HepG2 (cell line): ENCODE results near the gene C11orf91. TPM values are rescaled to one million over a fixed set of nuclear protein-coding genes. Genes with fewer than 3 reads are reported as not detected.

Experiments used
- ATAC-seq: fragments of 200-7000 bp; cut with Tn5 transposase; 3 replicates; pipeline ENCODE4 v1.9.1; 2020; ENCODE audit warnings: mild to moderate bottlenecking, moderate library complexity
- BruUV-seq: library from RNA; stranded (reverse); fragments of 400-500 nt; replicated peaks from 2 replicates; lab custom pipeline; 2021; lab: Mats Ljungman, UMichigan
- CTCF ChIA-PET: fragments of 300-600 bp; formaldehyde crosslinking; extraction: SDS; loops from one replicate; lab custom pipeline; 2021; ENCODE audit warnings: low total read pairs, inconsistent platforms, low intra/inter-chr PET ratio; lab: Yijun Ruan, JAX
- POLR2A ChIA-PET: fragments of 350-600 bp; sonication (Branson Sonifier 250); formaldehyde crosslinking; loops from one replicate; lab custom pipeline; 2020; ENCODE audit warnings: antibody characterized with exemption, inconsistent platforms; lab: Yijun Ruan, JAX
- DNase-seq: peaks from one replicate; pipeline ENCODE4 v3.0.0-alpha.2; 2015; ENCODE audit warnings: low spot score
- FAIRE-seq: peaks from 3 replicates; lab custom pipeline; 2011; peaks lifted over from hg19 to GRCh38; lab: Jason Lieb, UNC
- H2AFZ ChIP-seq: one replicate; pipeline ENCODE4 v1.6.1; 2011; ENCODE audit warnings: low read length, inconsistent platforms
- H3K27ac ChIP-seq: fragments of 300-600 bp; 3 replicates; pipeline ENCODE4 v1.8.0; 2011; ENCODE audit warnings: mixed run types, mild to moderate bottlenecking, mixed read lengths, low read length, inconsistent platforms; ENCODE audit not compliant: insufficient read depth; ENCODE audit errors: extremely low read length
- H3K27me3 ChIP-seq, 2 experiments: fragments of 200-600 bp in 1 of 2; 2 replicates in 1 of 2; 3 replicates in 1 of 2; pipeline versions ENCODE4 v1.6.0 to v1.8.0; 2011; ENCODE audit warnings: low read length in 2 of 2, mild to moderate bottlenecking in 2 of 2, moderate library complexity in 2 of 2, inconsistent platforms in 1 of 2; ENCODE audit not compliant: insufficient read depth in 2 of 2, control insufficient read depth in 1 of 2
- H3K36me3 ChIP-seq, 2 experiments: fragments of 200-600 bp in 1 of 2; replicated peaks in 1 of 2; 2 replicates in 1 of 2; 3 replicates in 1 of 2; pipeline versions ENCODE4 v1.5.1 to v1.8.0; 2011; ENCODE audit warnings: low read length in 2 of 2, inconsistent platforms in 1 of 2; ENCODE audit not compliant: insufficient read depth in 2 of 2, control insufficient read depth in 1 of 2
- H3K4me1 ChIP-seq: 2 replicates; pipeline ENCODE4 v1.5.1; 2012; ENCODE audit warnings: low read length, inconsistent platforms; ENCODE audit not compliant: insufficient read depth
- H3K4me2 ChIP-seq: 2 replicates; pipeline ENCODE4 v1.6.0; 2011; ENCODE audit warnings: low read depth, low read length, inconsistent platforms
- H3K4me3 ChIP-seq, 3 experiments: fragments of 200-600 bp in 1 of 3; sonication (generic), shearing (Covaris generic) in 1 of 3; replicated peaks in 1 of 3; 2 replicates each; pipeline ENCODE4 v1.5.1; 2011 to 2016; ENCODE audit warnings: low read length in 3 of 3, inconsistent platforms in 2 of 3, low read depth in 2 of 3, mild to moderate bottlenecking in 2 of 3, control low read depth in 1 of 3, mixed read lengths in 1 of 3; ENCODE audit not compliant: insufficient read depth in 1 of 3
- H3K79me2 ChIP-seq: one replicate; pipeline ENCODE4 v1.6.1; 2011; ENCODE audit warnings: low read length, inconsistent platforms; ENCODE audit not compliant: insufficient read depth
- H3K9ac ChIP-seq: 2 replicates; pipeline ENCODE4 v1.6.0; 2011; ENCODE audit warnings: mild to moderate bottlenecking, low read depth, low read length, inconsistent platforms; ENCODE audit not compliant: insufficient read depth
- H3K9me3 ChIP-seq: 2 replicates; pipeline ENCODE4 v1.5.1; 2012; ENCODE audit warnings: mild to moderate bottlenecking, low read length
- H4K20me1 ChIP-seq: 2 replicates; pipeline ENCODE4 v1.6.0; 2011; ENCODE audit warnings: inconsistent platforms, mild to moderate bottlenecking, low read length, moderate library complexity; ENCODE audit not compliant: insufficient read depth
- BORCS8-MEF2B ChIP-seq: sonication (generic); formaldehyde crosslinking; IDR thresholded peaks from 2 replicates; pipeline ENCODE4 v1.8.0; 2022; ENCODE audit warnings: mild to moderate bottlenecking, missing genetic modification reagents
- EP300 ChIP-seq, 3 experiments: sonication (generic) in 1 of 3; formaldehyde crosslinking in 1 of 3; IDR thresholded peaks; 2 replicates each; pipeline versions ENCODE4 v1.5.1 to v1.6.1; 2011 to 2020; ENCODE audit warnings: low read depth in 2 of 3, low read length in 2 of 3, borderline replicate concordance in 1 of 3, improper control_type of control experiment in 1 of 3, mild to moderate bottlenecking in 1 of 3, missing genetic modification reagents in 1 of 3, moderate library complexity in 1 of 3
- ESRRA ChIP-seq: sonication (generic); formaldehyde crosslinking; IDR thresholded peaks from 2 replicates; pipeline ENCODE4 v1.5.1; 2020; ENCODE audit warnings: mild to moderate bottlenecking, low read depth, missing genetic modification reagents
- SMAD9 ChIP-seq: sonication (generic); formaldehyde crosslinking; IDR thresholded peaks from 2 replicates; pipeline ENCODE4 v1.5.1; 2020; ENCODE audit warnings: mild to moderate bottlenecking, missing genetic modification reagents
- TOPORS ChIP-seq: sonication (generic); formaldehyde crosslinking; IDR thresholded peaks from 2 replicates; pipeline ENCODE4 v1.8.0; 2023; ENCODE audit warnings: mild to moderate bottlenecking, missing genetic modification reagents
- ZBTB3 ChIP-seq: sonication (generic); formaldehyde crosslinking; IDR thresholded peaks from 2 replicates; pipeline ENCODE4 v1.4.0; 2020; ENCODE audit warnings: low read depth, mild to moderate bottlenecking, moderate library complexity, missing genetic modification reagents, borderline replicate concordance
- WGBS: methylation state at CpG from one replicate; pipeline ENCODE4 v1.1.6; 2017; ENCODE audit warnings: low lambda C conversion rate; 5-methylcytosine and 5-hydroxymethylcytosine counted together
- in situ Hi-C: cut with HindIII; loops from 2 replicates; pipeline ENCODE4 v1.10.0; 2017; ENCODE audit warnings: low pct_unique_long_range_greater_than_20kb; ENCODE audit not compliant: extremely low pct_ligation_motif_present
- intact Hi-C: fragments of 100-400 bp; cut with micrococcal nuclease; formaldehyde crosslinking; loops from one replicate; pipeline ENCODE4 v1.10.0; 2022; ENCODE audit not compliant: unreplicated experiment
- polyA plus RNA-seq, 8 experiments: library from polyadenylated mRNA; depleted of rRNA in 3 of 8; stranded (reverse) in 7 of 8; unstranded in 1 of 8; fragments of >200 nt; fragmentation: Illumina TruSeq in 4 of 8; extraction: Trizol in 4 of 8; gene quantifications; 2 replicates each; pipeline versions ENCODE4 v1.2.1 to v1.2.3, GENCODE V29; 2011 to 2016; ENCODE audit warnings: low read depth in 4 of 8, missing spikeins in 1 of 8, mixed read lengths in 1 of 8; ENCODE audit not compliant: insufficient read depth in 1 of 8
- total RNA-seq, 5 experiments: library from RNA; depleted of rRNA; stranded (reverse); fragments of >200 nt; fragmentation: Illumina TruSeq; extraction: Trizol; gene quantifications; 2 replicates each; pipeline ENCODE4 v1.2.3, GENCODE V29; 2016; ENCODE audit warnings: low read depth in 1 of 5
- TF ChIP-seq, protein P1 (sequence below): sonication (generic); formaldehyde crosslinking; IDR thresholded peaks from 2 replicates; pipeline ENCODE4 v1.5.0; 2020; ENCODE audit warnings: mild to moderate bottlenecking, missing genetic modification reagents, borderline replicate concordance
- TF ChIP-seq, protein P2 (sequence below): sonication (generic); formaldehyde crosslinking; IDR thresholded peaks from 2 replicates; pipeline ENCODE4 v1.4.0; 2020; ENCODE audit warnings: missing genetic modification reagents
- TF ChIP-seq, protein P3 (sequence below): IDR thresholded peaks from 2 replicates; pipeline ENCODE4 v1.6.1; 2016; ENCODE audit warnings: missing genetic modification reagents, missing compliant biosample characterization

C11orf91 gene
- total and polyA plus RNA-seq, 2 of the 13 experiments (the other 11 are each of a cell fraction or from before 2014, with no cell fraction given): 0.35 TPM; not detected in 1

DNA sequence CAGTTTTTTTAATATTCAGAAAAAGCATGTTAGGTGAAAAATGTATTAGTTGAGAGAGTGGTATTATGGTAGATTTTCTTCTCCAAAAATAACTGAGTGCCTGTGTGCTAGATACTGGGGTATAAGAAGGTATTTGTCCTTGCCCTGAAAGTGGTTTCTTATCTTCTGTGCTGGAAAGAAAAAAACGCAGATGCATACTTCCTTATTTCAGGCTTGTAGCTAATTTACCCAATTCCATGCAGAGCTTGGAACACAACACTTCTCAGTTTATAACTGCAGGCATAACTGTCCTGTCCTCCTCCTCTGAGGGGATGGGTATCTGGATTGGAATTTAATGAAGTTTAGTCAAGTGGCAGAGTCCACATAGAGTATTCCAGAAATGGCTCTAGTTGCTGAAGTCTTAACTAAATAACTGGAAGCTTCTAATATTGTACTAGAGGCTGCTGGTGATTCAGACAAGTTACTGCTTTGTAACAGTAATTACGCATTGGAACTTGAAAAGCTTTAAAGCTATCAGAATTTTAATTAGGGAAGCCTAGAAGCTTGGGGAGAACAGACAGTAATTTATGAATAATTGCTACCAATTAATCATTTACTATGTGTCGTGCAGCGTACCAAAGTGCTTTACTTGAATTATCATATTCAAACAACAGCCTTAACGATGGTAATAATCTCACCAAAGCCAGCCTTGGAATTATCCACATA lies 12.7 kb upstream of the C11orf91 start:
- intact Hi-C loops (no loop called here), in situ Hi-C loops (no loop called here)
- FAIRE-seq (no peak), DNase-seq (no peak), ATAC-seq (no peak)
- H3K27ac ChIP-seq: no peak overlapping the region
- no peaks in the 10 kb centered on the region for H3K27me3 ChIP-seq
- H2AFZ ChIP-seq: no peak overlapping the region
- no TSS peak for BruUV-seq
- 95% methylated on average over 5 of the region's 5 CpGs for WGBS
- ChIA-PET CTCF (no interaction called here), POLR2A (no interaction called here)
- H3K4me1 ChIP-seq: peaks cover 25% of the 10 kb centered on the region
- TF ChIP-seq ESRRA (no peak), TOPORS (CRISPR knock-in tag) (no peak), ZBTB3 (CRISPR knock-in tag) (no peak), BORCS8-MEF2B (CRISPR knock-in tag) (no peak), EP300 (IDR thresholded peaks at IDR 0.05; ENCODE audit: low read depth in 2 of 2, low read length in 2 of 2) (no peak), EP300 (CRISPR knock-in tag; IDR thresholded peaks at IDR 0.05; ENCODE audit: borderline replicate concordance) (no peak), SMAD9 (CRISPR knock-in tag) (no peak)
- TF ChIP-seq, protein P1, sequence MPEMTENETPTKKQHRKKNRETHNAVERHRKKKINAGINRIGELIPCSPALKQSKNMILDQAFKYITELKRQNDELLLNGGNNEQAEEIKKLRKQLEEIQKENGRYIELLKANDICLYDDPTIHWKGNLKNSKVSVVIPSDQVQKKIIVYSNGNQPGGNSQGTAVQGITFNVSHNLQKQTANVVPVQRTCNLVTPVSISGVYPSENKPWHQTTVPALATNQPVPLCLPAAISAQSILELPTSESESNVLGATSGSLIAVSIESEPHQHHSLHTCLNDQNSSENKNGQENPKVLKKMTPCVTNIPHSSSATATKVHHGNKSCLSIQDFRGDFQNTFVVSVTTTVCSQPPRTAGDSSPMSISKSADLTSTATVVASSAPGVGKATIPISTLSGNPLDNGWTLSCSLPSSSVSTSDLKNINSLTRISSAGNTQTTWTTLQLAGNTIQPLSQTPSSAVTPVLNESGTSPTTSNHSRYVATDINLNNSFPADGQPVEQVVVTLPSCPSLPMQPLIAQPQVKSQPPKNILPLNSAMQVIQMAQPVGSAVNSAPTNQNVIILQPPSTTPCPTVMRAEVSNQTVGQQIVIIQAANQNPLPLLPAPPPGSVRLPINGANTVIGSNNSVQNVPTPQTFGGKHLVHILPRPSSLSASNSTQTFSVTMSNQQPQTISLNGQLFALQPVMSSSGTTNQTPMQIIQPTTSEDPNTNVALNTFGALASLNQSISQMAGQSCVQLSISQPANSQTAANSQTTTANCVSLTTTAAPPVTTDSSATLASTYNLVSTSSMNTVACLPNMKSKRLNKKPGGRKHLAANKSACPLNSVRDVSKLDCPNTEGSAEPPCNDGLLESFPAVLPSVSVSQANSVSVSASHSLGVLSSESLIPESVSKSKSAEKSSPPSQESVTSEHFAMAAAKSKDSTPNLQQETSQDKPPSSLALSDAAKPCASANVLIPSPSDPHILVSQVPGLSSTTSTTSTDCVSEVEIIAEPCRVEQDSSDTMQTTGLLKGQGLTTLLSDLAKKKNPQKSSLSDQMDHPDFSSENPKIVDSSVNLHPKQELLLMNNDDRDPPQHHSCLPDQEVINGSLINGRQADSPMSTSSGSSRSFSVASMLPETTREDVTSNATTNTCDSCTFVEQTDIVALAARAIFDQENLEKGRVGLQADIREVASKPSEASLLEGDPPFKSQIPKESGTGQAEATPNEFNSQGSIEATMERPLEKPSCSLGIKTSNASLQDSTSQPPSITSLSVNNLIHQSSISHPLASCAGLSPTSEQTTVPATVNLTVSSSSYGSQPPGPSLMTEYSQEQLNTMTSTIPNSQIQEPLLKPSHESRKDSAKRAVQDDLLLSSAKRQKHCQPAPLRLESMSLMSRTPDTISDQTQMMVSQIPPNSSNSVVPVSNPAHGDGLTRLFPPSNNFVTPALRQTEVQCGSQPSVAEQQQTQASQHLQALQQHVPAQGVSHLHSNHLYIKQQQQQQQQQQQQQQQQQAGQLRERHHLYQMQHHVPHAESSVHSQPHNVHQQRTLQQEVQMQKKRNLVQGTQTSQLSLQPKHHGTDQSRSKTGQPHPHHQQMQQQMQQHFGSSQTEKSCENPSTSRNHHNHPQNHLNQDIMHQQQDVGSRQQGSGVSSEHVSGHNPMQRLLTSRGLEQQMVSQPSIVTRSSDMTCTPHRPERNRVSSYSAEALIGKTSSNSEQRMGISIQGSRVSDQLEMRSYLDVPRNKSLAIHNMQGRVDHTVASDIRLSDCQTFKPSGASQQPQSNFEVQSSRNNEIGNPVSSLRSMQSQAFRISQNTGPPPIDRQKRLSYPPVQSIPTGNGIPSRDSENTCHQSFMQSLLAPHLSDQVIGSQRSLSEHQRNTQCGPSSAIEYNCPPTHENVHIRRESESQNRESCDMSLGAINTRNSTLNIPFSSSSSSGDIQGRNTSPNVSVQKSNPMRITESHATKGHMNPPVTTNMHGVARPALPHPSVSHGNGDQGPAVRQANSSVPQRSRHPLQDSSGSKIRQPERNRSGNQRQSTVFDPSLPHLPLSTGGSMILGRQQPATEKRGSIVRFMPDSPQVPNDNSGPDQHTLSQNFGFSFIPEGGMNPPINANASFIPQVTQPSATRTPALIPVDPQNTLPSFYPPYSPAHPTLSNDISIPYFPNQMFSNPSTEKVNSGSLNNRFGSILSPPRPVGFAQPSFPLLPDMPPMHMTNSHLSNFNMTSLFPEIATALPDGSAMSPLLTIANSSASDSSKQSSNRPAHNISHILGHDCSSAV (CRISPR knock-in tag): no peak
- TF ChIP-seq, protein P2, sequence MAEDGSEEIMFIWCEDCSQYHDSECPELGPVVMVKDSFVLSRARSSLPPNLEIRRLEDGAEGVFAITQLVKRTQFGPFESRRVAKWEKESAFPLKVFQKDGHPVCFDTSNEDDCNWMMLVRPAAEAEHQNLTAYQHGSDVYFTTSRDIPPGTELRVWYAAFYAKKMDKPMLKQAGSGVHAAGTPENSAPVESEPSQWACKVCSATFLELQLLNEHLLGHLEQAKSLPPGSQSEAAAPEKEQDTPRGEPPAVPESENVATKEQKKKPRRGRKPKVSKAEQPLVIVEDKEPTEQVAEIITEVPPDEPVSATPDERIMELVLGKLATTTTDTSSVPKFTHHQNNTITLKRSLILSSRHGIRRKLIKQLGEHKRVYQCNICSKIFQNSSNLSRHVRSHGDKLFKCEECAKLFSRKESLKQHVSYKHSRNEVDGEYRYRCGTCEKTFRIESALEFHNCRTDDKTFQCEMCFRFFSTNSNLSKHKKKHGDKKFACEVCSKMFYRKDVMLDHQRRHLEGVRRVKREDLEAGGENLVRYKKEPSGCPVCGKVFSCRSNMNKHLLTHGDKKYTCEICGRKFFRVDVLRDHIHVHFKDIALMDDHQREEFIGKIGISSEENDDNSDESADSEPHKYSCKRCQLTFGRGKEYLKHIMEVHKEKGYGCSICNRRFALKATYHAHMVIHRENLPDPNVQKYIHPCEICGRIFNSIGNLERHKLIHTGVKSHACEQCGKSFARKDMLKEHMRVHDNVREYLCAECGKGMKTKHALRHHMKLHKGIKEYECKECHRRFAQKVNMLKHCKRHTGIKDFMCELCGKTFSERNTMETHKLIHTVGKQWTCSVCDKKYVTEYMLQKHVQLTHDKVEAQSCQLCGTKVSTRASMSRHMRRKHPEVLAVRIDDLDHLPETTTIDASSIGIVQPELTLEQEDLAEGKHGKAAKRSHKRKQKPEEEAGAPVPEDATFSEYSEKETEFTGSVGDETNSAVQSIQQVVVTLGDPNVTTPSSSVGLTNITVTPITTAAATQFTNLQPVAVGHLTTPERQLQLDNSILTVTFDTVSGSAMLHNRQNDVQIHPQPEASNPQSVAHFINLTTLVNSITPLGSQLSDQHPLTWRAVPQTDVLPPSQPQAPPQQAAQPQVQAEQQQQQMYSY (CRISPR knock-in tag): no peak
- TF ChIP-seq, protein P3, sequence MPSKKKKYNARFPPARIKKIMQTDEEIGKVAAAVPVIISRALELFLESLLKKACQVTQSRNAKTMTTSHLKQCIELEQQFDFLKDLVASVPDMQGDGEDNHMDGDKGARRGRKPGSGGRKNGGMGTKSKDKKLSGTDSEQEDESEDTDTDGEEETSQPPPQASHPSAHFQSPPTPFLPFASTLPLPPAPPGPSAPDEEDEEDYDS (CRISPR knock-in tag): no peak
- no peaks in the 10 kb centered on the region for H3K79me2 ChIP-seq
- H3K36me3 ChIP-seq: peaks cover 7 to 54% of the 10 kb centered on the region in 2 experiments
- H3K4me2 ChIP-seq: no peak overlapping the region
- H3K4me3 ChIP-seq: no peak overlapping the region
- H3K9me3 ChIP-seq: no peaks in the 10 kb centered on the region
- no peak overlapping the region for H3K9ac ChIP-seq
- H4K20me1 ChIP-seq: no peaks in the 10 kb centered on the region
